Stimulated activated CD4-positive, alpha-beta T cell treated with anti-CD3 and anti-CD28 coated beads, Interleukin-2, amount 100 ng/mL, for 24 hours (primary cell): ENCODE data around the gene HIPK2.

Experiments
- DNase-seq, 2 donors: peaks; one replicate each; pipeline ENCODE4 v3.0.0-alpha.2; 2020

Gene HIPK2

DNA sequence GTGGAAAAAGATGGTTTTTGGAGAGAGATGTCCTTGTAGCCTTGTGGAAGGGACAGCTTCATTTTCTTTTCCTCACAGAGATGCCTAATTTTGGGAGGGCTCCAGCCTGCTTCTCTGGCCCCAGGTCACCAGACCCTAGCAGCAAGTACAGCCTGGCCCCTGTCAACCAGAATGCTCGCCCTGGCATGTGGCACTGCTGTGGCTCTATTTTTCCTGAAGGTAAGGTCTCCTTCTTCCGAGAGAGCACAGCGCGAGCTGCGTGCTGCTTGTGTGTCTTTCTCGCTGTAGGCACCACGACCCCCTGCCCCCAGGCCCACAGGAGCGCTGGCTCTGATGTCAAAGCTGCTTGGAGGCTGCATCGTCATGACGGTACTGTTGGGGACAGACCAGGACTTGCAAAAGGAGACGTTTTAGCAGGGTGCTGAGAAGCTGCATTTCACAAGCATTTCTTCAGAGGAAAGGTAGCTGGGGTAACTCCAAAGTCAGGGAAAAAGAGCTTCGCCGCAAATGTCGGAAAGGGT, 195.6 kb downstream of the HIPK2 start:
- no peak for DNase-seq

DNA sequence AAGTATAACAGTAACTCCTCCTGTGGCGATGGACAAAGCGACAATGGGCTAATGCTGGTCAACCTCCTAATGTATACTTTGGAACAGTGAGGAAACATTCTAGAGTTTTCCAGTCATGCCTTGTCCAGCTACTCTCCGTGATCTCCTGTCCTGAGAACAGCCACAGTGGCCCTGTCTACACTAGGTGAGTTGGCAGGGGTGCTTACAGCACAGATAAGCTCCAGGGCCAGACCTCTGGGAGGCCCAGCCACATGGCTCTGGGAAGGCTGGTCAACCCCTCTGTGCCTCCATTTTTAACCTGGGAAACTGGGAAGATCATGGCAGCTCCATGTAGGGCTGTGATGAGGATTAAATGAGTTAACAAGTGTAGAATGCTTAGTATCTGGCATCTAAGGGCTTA, 197.4 kb downstream of the HIPK2 start:
- no peak for DNase-seq

DNA sequence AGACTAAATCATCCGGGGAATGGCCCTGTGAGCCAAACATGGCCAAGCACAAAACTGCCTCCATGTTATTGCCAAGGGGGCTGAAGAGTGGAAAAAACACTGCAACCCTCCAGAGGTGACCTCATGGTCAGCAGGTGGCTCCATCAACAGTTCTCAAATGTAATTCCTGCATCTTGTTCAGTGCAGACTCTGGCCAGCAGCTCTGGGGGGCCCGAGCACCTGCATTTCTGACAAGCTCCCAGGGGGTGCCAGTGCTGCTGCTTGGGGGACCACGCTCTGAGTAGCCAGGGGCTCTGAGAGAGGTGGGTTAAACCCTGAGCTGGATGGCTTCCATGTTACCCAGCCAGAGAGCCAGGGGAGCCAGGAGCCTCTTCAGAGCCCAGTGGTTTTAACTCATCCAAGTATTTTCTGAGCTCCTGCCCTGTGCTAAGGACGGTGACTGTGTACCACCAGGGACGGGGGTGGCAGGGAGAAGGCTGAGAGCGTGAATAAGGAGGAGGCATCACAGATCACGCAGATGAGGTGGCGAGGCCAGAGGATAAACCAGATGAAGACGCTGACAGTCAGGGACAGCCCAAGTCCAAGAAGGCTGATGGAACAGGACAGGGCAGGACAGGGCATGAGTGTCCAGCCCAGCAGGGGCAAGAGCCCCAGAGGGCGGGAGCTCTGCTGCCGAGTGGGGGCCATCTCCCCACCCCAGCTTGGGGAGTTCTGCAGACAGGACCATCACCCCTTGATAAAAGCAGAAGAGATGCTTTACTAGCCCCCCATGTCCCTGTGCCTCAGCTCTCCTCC, 201.4 kb downstream of the HIPK2 start:
- no peak for DNase-seq

DNA sequence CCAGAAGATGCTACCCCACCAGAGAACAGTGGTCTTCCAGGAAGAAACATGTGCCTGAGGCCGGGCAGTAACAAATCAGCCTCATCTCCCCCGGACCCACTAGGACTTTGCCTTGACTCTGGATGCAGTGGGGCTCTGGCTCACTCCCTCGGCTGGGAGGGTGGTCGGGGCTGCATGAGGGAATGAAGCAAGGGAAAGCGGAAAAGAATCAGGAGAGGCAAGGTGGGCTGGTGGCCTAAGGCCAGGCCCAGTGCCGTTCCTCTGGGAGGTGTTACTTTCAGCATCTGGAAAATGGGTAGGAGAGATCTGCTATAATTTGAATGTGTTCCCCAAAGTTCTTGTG, 202.5 kb downstream of the HIPK2 start:
- no peak for DNase-seq

DNA sequence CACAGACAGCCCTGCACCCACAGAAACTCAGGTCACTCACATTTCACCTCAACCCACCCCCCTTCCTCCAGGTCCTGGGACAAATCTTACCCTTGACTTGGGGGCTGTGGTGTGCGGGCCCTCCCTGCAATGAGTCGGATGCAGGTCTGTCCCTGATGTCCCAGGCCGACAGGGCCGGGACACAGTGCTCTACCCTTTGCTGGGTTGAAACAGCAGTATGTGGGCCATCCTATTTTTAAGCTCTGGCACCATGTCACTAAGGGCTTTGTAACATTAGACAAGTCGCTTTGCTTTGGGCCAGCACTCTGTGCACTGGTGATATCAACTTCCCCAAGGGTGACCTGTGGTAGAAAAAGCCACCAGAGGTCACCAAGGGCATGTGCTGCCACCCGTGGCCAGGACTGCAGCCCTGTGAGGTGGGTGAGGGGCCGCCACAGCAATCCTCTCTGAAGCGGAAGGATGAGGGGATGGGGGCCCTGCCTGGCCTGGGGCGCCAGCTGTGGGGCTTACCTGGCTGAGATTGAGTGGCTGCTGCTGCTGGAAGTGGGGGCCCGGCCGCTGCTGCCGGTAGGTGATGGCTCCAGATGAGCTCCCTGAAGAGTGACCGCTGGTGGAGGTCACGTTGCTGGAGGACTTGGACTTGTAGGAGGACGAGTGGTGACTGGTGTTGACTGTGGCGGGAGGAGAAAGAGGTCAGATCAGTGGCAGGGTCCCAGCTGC, 203.0 kb downstream of the HIPK2 start:
- no peak for DNase-seq

DNA sequence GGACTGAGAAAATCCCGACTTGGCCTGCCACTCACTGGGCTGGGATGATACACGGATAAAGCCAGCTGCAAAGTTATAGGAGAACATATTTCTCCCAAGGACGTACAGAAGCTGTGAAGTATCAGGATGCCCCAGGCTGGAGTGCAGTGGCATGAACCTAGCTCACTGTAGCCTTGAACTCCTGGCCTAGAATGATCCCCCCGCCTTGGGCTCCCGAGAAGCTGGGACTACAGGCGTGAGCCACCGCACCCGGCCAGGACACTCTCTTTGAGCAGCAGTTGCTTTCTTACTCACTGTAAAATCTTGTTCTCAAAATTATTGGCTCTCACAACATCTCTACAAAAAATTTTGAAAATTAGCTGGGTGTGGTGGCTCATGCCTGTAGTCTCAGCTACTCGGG, 203.9 kb downstream of the HIPK2 start:
- no peak for DNase-seq

DNA sequence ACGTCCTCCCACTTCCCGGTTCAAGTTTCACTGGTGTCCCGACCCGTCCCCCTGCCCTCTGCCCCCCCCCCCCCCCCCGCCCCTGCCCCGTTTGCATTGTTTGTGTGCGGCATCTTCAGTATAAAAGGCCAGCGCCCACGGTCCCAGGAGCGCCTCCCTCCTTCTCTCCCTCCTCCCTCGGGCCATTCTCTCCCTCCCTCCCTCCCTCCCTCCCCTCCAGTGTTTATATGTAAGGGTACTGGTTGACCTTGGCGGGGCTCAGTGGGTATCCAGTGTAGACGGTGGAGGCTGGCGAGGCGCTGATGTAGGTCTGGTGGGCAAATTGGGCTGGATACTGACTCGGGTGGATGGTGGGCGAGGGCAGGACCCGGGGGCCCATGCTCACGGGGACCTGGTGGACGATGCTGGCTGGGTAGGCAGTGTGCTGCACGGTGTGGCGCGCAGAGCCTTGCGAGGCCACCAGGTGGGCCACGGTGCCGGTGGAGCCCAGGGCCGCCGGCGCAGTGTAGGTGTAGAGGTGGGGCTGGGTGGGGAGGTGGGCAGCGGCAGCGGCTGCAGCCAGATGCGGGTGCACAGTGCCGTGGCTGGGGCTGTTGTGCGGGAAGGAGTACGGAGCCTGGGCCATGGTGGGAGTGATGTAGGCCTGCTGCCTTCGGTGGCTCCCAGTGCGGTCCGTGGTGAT, 205.0 kb downstream of the HIPK2 start:
- no peak for DNase-seq

DNA sequence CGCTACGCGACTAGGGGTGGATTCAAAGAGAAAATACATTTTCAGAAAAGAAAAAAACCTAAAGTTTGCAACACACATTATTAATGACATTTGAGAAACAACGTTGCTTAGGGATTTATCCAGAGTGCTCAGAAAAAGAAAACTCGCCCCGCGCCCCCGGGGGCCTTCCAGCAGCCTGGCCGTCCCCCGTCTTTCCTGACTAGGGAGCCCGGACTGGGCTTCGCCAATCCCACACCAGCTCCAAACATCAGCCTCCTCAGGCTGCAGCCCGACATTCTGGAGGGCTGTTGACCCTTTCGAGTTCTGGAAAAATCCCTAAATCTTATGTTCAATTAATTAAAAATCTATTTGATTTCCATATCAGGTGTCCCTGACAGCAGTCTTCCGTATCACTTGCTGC, 205.7 kb downstream of the HIPK2 start:
- DNase-seq = no peak

DNA sequence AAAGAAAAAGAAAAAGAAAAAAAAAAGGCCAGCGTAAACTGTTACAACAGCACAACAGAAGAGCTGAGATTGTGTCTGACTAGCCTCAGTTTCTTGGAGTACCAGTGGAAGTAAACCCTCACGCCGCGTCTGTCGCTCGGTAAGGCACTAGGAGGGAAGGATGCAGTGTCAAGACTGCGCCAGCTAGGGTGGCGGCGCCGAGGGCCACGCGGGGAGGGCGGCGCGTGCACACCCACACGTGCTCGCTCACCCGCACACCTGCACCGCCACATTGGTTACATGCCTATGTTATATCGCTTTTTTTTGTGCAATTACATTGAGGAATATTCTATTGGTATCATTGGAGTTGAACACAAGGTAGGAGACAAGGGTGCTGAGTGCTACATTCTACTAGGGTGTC, 206.1 kb downstream of the HIPK2 start:
- no peak for DNase-seq

DNA sequence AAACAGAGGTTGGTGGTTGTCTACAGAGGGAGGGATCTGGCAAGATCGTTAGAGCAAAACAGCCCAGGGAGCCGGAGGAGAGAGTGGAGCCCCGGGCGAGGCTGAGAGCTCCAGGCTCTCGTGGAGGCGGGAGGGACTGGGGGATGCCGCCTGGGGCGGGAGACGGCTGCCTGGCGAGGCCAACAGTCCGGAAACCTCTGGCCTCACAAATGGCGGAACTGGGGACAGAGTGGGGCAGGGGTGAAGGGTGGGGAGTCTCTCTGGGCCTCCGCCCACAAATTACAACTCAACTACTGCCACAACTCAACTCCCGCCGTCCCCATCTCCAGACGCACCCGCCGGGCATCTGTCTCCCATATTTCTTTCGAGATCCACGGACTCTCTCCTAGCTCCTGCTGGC, 206.6 kb downstream of the HIPK2 start:
- no peak for DNase-seq

DNA sequence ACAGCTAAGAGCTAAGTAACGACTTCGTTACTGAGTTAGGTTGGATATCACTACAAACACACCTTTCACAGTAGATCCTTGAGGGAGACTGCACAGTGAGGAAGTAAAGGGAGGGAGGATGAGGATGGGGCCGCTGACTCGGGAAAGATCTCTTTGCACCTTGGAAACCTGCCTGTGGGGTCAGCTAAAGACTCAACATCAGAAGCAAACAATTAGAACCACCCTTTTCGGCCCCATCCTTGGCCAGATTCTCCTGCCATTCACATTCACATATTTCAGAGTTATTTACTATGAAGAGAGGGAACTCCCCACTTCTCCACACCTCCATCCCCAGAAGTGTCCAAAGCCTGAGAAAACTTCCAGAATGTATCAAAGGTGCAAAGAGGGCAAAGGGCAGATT, 207.2 kb downstream of the HIPK2 start:
- DNase-seq = no peak

DNA sequence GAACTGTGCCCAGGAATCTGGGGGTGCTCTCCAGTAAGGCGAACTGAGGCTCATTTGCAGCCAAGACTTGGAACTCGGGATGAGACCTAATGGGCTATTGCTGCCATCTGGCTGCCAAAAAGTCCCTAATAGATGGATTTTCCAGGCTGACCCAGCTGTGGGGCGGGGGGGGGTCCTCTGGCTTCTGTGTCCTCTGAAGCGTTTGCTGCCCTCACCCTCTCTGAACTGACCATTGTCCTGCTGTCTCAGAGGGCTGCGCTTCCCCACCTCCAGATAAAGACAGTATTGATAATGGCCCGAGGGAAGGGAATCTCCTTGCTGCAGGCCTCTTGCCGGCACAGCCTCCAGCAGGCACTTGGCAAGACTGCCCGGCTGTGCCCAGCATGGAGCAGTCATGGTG, 207.7 kb downstream of the HIPK2 start:
- no peak for DNase-seq

DNA sequence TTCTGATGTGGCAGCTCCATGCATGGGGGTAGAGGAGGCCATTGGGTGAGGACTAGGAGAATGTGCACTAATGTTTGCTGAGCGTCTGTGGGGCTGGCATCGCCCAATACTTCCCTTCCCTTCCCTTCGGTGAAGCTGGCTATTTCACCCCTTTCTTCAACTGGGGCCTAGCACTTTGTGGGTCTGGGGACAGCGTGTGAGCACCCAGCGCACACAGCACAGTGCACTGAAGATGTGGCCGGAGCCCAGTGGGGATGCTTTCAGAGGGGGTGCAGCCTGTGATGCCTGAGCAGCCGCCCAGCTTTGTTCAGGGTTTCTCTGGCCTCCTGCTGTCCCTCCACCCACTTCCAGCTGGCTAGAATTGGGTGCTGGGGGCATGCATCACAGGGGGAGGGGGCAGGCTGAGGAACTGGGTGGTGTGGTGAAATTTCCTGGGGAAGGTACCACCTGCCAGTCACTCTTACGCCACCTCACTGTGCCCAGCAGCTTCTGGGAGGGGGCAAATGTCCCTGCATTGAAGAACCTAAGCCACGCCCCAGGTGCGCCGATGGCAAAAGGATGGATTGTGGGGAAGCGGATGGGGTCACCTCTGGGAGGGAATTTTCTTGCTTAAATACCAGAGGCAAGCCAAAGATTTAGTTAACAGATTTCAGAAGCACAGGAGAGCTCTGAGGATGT, 208.8 kb downstream of the HIPK2 start:
- DNase-seq = no peak

DNA sequence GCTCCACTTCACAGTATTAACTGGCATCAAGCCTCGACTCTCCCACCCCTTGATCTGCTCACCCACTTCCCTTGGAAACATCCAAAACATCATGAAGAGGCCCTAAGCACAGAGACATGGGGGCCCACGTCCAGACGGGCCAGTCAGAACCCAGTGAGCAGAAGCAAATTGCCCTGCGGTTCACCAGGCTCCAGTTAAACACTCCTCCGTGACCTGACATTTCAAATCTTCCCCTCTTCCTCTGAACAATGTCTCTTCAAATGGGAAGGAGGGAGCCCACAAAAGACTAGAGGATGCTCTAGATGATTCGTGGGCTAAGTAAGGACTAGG, 209.5 kb downstream of the HIPK2 start:
- DNase-seq = no peak

DNA sequence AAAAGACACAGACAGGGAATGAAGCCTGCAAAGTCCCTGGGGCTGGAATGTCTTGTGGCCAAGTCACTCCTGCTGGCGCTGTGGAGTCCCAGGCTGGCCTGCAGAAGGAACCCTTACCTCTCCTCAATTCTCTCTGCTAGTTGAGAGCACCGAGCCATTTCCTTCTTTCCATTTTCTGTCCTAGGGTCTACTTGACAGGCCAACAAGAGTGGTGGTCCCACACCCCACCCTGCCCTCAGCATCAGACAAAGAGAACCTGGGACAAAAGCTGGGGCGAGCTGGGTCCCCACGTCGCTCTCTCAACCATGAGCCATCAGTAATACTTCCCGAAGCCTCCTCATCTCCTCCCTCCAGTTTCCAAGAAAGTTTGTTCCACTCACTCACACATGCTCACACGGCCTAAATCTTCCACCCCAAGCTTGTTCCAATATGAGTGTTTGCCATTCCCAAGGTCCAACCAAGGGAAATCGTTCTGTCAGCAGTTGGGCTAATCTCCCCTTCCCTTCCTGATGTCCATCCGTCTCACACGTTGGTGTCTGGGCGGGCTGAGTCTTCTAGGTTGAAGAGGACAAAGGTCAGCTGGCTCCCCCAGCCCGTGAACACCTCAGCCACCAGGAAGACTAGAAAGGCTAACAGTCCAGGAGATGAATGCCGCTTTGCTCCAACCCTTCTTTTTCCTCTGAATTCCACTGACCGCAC, 210.0 kb downstream of the HIPK2 start:
- DNase-seq = no peak

DNA sequence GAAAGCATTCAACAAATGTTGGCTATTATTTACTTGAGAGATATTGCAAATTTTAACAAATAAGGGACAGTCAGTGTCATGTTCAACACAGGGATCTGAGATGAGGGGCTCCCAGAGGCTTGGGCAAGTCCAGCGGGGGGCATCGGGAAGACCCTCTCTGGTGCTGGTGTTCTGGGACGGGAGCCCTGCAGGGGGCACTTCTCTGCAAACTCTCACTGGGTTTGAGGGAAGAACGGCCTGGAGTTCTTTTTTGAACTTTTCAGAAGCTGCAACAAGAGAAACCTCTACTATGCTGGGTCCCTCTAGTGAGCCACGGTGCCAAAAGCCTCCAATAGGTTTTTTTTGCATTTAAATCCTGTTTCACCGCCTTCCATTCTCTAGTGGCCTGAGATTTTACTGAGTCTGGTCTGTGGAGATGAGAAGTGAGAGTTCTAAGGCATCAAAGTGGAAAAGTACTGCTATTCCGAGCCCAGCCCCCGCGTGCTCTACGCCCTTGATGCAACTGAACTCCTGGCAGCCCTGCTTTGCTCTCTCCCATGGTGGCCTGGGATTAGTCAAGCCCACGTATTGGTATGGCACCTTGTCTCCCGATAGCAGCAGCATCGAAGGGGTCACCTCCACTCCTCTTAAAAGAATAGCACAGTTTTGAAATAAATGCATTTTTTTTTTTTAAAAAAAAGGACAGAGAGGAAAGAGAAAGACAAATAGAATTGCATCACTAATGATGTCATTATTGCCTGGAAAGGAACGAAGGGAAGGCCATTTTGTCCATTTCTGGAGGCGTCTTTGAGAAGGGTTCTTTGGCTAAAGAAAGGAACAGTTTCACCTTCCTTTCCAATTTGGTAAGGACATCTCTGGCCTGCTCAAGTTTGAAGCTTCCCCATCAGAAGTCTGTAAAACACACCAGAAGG, 210.8 kb downstream of the HIPK2 start:
- DNase-seq = no peak

DNA sequence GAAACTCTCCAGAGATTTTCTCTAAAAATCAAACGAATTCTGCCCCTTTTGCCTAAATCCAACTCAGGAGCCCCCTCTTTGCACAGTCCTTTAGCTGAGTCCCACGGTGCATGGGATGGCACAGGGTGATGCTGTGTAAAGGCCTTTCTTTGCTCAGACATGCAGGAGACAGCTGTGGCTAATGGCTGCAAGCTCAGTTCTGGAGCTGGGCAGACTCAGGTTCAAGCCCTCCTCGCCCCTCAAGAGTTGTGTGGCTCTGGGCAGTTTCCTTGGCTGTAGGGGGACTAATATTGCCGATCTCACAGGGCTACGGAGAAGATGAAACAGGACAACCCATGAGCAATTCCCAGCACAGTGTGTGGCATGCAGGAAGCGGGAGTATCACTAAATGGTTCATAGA, 211.7 kb downstream of the HIPK2 start:
- no peak for DNase-seq

DNA sequence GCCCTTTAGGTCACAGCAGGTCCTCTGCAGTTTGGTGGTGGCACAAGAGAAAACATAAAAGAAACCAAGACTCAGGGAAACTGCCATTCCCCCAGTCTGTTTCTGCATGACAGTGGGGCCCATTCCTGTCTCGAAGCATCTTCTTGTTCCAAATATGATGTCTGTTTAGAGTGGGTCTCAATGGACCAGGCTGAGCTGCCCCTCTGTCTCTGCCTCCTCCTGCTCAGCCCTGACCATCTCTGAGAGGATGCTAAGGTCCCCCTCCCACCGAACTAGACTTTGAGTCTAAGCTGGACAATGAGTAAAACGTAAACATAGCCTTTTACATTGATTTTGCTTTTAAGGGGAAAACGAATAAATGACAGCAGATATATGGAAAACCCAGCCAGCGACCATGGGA, 213.9 kb downstream of the HIPK2 start:
- DNase-seq = no peak

DNA sequence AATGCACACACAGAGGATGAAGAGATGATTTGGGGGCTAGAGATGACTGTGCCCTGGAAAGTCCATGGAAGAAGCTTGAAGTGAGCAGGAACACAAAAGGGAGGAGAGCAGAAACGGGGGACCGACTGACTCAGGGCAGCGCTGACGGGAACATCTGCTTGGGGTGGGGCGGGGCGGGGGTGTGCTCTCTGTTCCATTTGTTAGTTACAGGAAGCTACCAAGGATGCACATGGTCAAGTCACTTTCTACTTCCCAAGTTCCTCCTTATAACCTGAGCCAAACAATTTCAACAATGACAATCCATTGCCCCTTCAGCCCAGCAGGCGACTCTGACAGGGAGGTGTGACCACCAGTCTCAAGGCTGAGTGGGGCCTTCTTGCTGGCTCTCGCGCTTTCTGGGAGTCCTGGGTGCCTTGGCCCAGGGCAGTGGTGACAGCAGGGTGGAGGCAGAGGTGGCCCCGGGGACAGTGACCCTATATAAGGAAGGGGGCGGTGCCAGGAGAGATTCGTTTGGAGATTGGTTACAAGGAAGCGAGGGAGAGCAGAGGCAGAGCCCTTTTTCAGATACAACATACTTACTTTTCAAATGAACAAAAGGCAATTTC, 214.7 kb downstream of the HIPK2 start:
- no peak for DNase-seq

DNA sequence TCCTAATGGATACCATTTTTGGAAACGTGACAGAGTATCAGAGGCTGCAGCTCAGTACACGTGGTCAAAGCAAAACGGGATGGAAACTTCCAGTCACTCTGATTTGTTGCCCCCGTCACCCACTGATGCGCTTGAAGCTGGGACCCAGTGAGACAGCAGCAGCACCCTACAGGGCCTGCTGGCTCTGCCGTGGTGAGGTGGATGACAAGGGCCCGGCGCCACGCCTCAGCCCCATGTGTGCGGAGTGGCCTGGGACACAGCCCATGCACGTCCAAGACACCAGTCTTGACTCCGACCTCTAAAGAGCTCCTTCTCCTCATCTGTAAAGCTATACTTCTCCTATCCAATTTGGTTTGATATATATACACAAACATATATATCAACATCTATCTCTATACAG, 215.3 kb downstream of the HIPK2 start:
- DNase-seq = no peak

DNA sequence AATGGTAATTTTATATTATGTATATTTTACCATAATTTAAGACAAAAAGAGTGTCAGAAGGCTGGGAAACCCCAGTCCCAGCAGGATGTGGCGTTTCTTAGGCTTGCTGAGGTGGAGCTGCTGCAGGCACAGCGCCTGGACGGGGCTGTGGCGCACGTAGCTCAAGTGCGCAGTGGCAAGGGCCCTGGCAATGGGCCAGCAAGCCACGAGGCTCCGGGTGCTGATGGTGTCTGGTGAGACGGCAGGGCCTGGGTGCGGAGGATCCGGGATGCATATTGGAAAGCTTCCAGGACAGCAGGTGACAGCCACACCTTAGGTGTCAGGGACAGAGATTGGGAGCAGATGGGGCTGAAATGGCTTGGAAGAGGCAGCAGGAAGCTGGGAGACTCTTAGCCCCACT, 217.1 kb downstream of the HIPK2 start:
- DNase-seq = no peak
